ENCODE data around the gene MTMR12.

GRCh38 chr5:32245742-32246141 is 67.0 kb downstream of the MTMR12 start:
- TF ChIP-seq EZH2 (IDR thresholded peaks at IDR 0.05) (no peak), POLR2AphosphoS5 (IDR thresholded peaks at IDR 0.05; ENCODE audit: borderline replicate concordance, low read depth, low read length) (no peak)

Measured in SK-N-MC (cell line).